Measurements from ENCODE around the gene TUBA1C. TPM values are rescaled to one million over a fixed set of nuclear protein-coding genes. Genes with fewer than 3 reads are reported as not detected.

The TUBA1C gene
- total RNA-seq, 1 donor from 2014 or later, result 66.7 TPM

DNA sequence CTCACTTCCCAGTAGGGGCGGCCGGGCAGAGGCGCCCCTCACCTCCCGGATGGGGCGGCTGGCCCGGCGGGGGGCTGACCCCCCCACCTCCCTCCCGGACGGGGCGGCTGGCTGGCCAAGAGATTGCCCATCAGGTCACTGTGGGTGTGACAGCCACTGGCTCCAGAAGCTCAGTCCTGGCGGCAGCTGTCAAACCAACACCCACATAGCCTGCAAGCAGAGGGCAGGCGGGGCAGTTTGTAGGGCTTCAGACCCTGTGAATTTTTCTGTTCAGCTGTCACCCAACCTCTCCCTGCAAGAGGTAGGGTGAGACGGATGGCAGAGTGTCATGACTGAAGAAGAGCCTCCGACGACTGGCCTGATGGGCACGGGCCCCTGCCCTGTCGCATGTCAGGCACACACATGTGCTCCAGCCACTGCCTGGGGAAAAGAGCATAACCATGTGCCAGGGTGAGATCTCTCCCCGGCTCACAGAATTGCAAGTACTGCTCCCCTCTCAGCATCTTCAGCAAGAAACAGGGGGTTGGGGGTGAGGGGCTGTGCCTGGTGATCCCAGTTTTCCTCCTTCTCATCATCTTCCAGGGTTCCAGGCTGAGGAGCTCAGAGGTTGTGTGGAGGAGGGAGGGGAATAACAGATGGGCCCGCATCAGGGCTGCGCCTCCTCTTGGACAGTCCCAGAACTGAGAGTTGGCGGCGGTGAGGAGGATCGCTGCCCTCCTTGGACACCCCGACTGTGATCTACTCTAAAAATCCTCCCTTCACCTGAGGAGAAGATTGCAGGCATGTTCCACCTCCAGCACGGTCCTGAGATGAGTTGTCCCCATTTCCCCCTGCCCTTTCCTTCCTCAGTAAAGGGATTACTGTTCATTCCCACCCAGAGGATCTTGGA, 18.9 kb downstream of the TUBA1C start:
- Mint-ChIP-seq H3K9me3 (ENCODE audit: unreplicated experiment) (peaks cover 10% of the 10 kb centered on the region), H3K4me1 (ENCODE audit: low read depth, unreplicated experiment) (peaks cover 24% of the 10 kb centered on the region), H3K4me3 (ENCODE audit: unreplicated experiment) (peak overlapping the region; percentile 38), H3K27ac (ENCODE audit: unreplicated experiment) (peak overlapping the region; percentile 86), H3K27me3 (ENCODE audit: unreplicated experiment) (peaks cover 4% of the 10 kb centered on the region), H3K36me3 (ENCODE audit: unreplicated experiment) (no peaks in the 10 kb centered on the region)
- TF ChIP-seq, protein P1, sequence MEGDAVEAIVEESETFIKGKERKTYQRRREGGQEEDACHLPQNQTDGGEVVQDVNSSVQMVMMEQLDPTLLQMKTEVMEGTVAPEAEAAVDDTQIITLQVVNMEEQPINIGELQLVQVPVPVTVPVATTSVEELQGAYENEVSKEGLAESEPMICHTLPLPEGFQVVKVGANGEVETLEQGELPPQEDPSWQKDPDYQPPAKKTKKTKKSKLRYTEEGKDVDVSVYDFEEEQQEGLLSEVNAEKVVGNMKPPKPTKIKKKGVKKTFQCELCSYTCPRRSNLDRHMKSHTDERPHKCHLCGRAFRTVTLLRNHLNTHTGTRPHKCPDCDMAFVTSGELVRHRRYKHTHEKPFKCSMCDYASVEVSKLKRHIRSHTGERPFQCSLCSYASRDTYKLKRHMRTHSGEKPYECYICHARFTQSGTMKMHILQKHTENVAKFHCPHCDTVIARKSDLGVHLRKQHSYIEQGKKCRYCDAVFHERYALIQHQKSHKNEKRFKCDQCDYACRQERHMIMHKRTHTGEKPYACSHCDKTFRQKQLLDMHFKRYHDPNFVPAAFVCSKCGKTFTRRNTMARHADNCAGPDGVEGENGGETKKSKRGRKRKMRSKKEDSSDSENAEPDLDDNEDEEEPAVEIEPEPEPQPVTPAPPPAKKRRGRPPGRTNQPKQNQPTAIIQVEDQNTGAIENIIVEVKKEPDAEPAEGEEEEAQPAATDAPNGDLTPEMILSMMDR (IDR thresholded peaks at IDR 0.05; ENCODE audit: partially characterized antibody, unreplicated experiment), result peak; percentile 29
- peak; percentile 33 for DNase-seq

DNA sequence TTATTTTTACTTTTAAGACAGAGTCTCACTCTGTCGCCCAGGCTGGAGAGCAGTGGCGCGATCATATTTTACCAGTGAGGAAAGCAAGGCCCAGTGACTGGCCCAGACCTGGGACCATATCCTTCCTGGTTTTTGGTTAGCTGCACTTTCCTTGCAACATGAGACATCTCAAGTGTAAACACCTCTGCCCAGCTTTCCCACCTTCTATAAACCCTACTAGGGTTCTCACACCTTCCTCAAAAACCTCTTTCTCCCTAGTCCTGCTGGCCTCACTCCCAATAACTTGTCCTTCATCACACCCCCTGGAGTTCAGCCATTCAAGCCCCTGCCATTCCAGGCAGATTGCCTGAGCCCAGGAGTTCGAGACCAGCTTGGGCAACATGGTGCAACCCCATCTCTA, 19.8 kb downstream of the TUBA1C start:
- DNase-seq, result no peak
- peaks cover 19% of the 10 kb centered on the region for H3K4me1 Mint-ChIP-seq (ENCODE audit: low read depth, unreplicated experiment)
- peak overlapping the region; percentile 20 for H3K4me3 Mint-ChIP-seq (ENCODE audit: unreplicated experiment)
- peaks cover 10% of the 10 kb centered on the region for H3K9me3 Mint-ChIP-seq (ENCODE audit: unreplicated experiment)
- TF ChIP-seq, protein P1 (IDR thresholded peaks at IDR 0.05; ENCODE audit: partially characterized antibody, unreplicated experiment), result no peak
- H3K36me3 Mint-ChIP-seq (ENCODE audit: unreplicated experiment), result no peaks in the 10 kb centered on the region
- H3K27ac Mint-ChIP-seq (ENCODE audit: unreplicated experiment), result peak overlapping the region; percentile 86
- peaks cover 2% of the 10 kb centered on the region for H3K27me3 Mint-ChIP-seq (ENCODE audit: unreplicated experiment)

GRCh38 chr12:49287876-49288275, 23.0 kb downstream of the TUBA1C start:
- Mint-ChIP-seq H3K4me1 (ENCODE audit: low read depth, unreplicated experiment) (peaks cover 8% of the 10 kb centered on the region), H3K4me3 (ENCODE audit: unreplicated experiment) (no peak overlapping the region)
- DNase-seq, result no peak

GRCh38 chr12:49288412-49288853, 23.6 kb downstream of the TUBA1C start:
- peak; percentile 71 for DNase-seq
- H3K36me3 Mint-ChIP-seq (ENCODE audit: unreplicated experiment), result no peaks in the 10 kb centered on the region

More at GRCh38 chr12:49287876-49288275, 23.0 kb downstream of the TUBA1C start:
- H3K27ac Mint-ChIP-seq (ENCODE audit: unreplicated experiment), result peak overlapping the region; percentile 24
- peaks cover 8% of the 10 kb centered on the region for H3K27me3 Mint-ChIP-seq (ENCODE audit: unreplicated experiment)
- no peaks in the 10 kb centered on the region for H3K36me3 Mint-ChIP-seq (ENCODE audit: unreplicated experiment)
- peaks cover 14% of the 10 kb centered on the region for H3K9me3 Mint-ChIP-seq (ENCODE audit: unreplicated experiment)
- TF ChIP-seq, protein P1 (IDR thresholded peaks at IDR 0.05; ENCODE audit: partially characterized antibody, unreplicated experiment), result no peak

More at GRCh38 chr12:49288412-49288853, 23.6 kb downstream of the TUBA1C start:
- TF ChIP-seq, protein P1 (IDR thresholded peaks at IDR 0.05; ENCODE audit: partially characterized antibody, unreplicated experiment), result peak; percentile 93
- peaks cover 10% of the 10 kb centered on the region for H3K27me3 Mint-ChIP-seq (ENCODE audit: unreplicated experiment)
- H3K27ac Mint-ChIP-seq (ENCODE audit: unreplicated experiment), result no peak overlapping the region
- peaks cover 8% of the 10 kb centered on the region for H3K4me1 Mint-ChIP-seq (ENCODE audit: low read depth, unreplicated experiment)
- peak overlapping the region; percentile 45 for H3K4me3 Mint-ChIP-seq (ENCODE audit: unreplicated experiment)
- H3K9me3 Mint-ChIP-seq (ENCODE audit: unreplicated experiment), result peaks cover 14% of the 10 kb centered on the region

Measured in glutamatergic neuron (in vitro differentiated cells).